ENCODE measurements around the gene ABAT. TPM values are rescaled to one million over a fixed set of nuclear protein-coding genes. Genes with fewer than 3 reads are reported as not detected.
A peak's percentile ranks its signal among the peaks of the same experiment; 100 is the strongest.

The ABAT gene
- total and polyA plus RNA-seq, 4 experiments from 2014 or later = 2.8 to 10.8 (median 6.5) TPM

- Histone ChIP-seq H3K27me3 (ENCODE audit: insufficient read depth, low read length) (no peaks in the 10 kb centered on the region), H3K9me3 (ENCODE audit: control insufficient read depth in 1 of 2, low read length in 2 of 2) (no peaks in the 10 kb centered on the region), H3K36me3 (ENCODE audit: insufficient read depth, low read length) (no peaks in the 10 kb centered on the region), H3K27ac (ENCODE audit: low read depth, low read length) (no peak overlapping the region), H3K4me1 (ENCODE audit: insufficient read depth, low read length) (peaks cover 8% of the 10 kb centered on the region), H3K4me3 (ENCODE audit: low read length in 2 of 2) (no peak overlapping the region)
- peaks cover 2 to 10% of the 10 kb centered on the region in 2 donors for H3K36me3 Mint-ChIP-seq
- peaks cover 0 to 11% (median 3%) of the 10 kb centered on the region in 8 donors for H3K9me3 Mint-ChIP-seq
- intact Hi-C loops (cut with micrococcal nuclease) = no loop called here
- CTCF ChIA-PET (ENCODE audit: partially characterized antibody) = no interaction called here
- no peaks in the 10 kb centered on the region for H3K27me3 Mint-ChIP-seq
- no peak for DNase-seq
- peaks cover 0 to 27% (median 8%) of the 10 kb centered on the region in 4 donors for H3K4me1 Mint-ChIP-seq
- H3K27ac Mint-ChIP-seq = peak overlapping the region in 2 of 7 donors; percentile 6 to 80
- H3K4me3 Mint-ChIP-seq = peak overlapping the region in 2 of 8 donors; percentile 2 to 53
- POLR2A ChIA-PET (ENCODE audit: partially characterized antibody) = no interaction called here
These were observed 56.0 kb downstream of the ABAT start for GRCh38 chr16:8730335-8730915.

- peaks cover 8 to 17% of the 10 kb centered on the region in 2 donors for H3K36me3 Mint-ChIP-seq
- peaks cover 0 to 8% (median 3%) of the 10 kb centered on the region in 8 donors for H3K9me3 Mint-ChIP-seq
- DNase-seq = no peak
- H3K4me3 ChIP-seq (ENCODE audit: low read length in 2 of 2) = no peak overlapping the region
- H3K9me3 ChIP-seq (ENCODE audit: control insufficient read depth in 1 of 2, low read length in 2 of 2) = no peaks in the 10 kb centered on the region
- peaks cover 0 to 14% (median 8%) of the 10 kb centered on the region in 4 donors for H3K4me1 Mint-ChIP-seq
- H3K4me1 ChIP-seq (ENCODE audit: insufficient read depth, low read length) = peaks cover 8% of the 10 kb centered on the region
- no peaks in the 10 kb centered on the region for H3K36me3 ChIP-seq (ENCODE audit: insufficient read depth, low read length)
- no peak overlapping the region for H3K27ac Mint-ChIP-seq
- H3K4me3 Mint-ChIP-seq = no peak overlapping the region
- no peak overlapping the region for H3K27ac ChIP-seq (ENCODE audit: low read depth, low read length)
- intact Hi-C loops (cut with micrococcal nuclease) = no loop called here
- CTCF ChIA-PET (ENCODE audit: partially characterized antibody) = no interaction called here
- H3K27me3 Mint-ChIP-seq = no peaks in the 10 kb centered on the region
- POLR2A ChIA-PET (ENCODE audit: partially characterized antibody) = no interaction called here
- no peaks in the 10 kb centered on the region for H3K27me3 ChIP-seq (ENCODE audit: insufficient read depth, low read length)
These were observed 59.6 kb downstream of the ABAT start for GRCh38 chr16:8733849-8734540.

GRCh38 chr16:8735574-8735973 is 61.2 kb downstream of the ABAT start:
- H3K9me3 Mint-ChIP-seq = peaks cover 0 to 8% (median 3%) of the 10 kb centered on the region in 8 donors
- H3K36me3 Mint-ChIP-seq = peaks cover 8 to 27% of the 10 kb centered on the region in 2 donors
- DNase-seq = no peak
- no peaks in the 10 kb centered on the region for H3K27me3 Mint-ChIP-seq
- H3K4me1 ChIP-seq (ENCODE audit: insufficient read depth, low read length) = no peaks in the 10 kb centered on the region
- H3K27ac ChIP-seq (ENCODE audit: low read depth, low read length) = no peak overlapping the region
- H3K27me3 ChIP-seq (ENCODE audit: insufficient read depth, low read length) = no peaks in the 10 kb centered on the region
- no peaks in the 10 kb centered on the region for H3K36me3 ChIP-seq (ENCODE audit: insufficient read depth, low read length)
- ChIA-PET POLR2A (ENCODE audit: partially characterized antibody) (no interaction called here), CTCF (ENCODE audit: partially characterized antibody) (no interaction called here)
- H3K4me3 Mint-ChIP-seq = no peak overlapping the region
- H3K4me1 Mint-ChIP-seq = peaks cover 0 to under 1% (median under 1%) of the 10 kb centered on the region in 4 donors
- intact Hi-C loops (cut with micrococcal nuclease) = no loop called here
- H3K9me3 ChIP-seq (ENCODE audit: control insufficient read depth in 1 of 2, low read length in 2 of 2) = no peaks in the 10 kb centered on the region
- H3K27ac Mint-ChIP-seq = no peak overlapping the region
- no peak overlapping the region for H3K4me3 ChIP-seq (ENCODE audit: low read length in 2 of 2)

DNA sequence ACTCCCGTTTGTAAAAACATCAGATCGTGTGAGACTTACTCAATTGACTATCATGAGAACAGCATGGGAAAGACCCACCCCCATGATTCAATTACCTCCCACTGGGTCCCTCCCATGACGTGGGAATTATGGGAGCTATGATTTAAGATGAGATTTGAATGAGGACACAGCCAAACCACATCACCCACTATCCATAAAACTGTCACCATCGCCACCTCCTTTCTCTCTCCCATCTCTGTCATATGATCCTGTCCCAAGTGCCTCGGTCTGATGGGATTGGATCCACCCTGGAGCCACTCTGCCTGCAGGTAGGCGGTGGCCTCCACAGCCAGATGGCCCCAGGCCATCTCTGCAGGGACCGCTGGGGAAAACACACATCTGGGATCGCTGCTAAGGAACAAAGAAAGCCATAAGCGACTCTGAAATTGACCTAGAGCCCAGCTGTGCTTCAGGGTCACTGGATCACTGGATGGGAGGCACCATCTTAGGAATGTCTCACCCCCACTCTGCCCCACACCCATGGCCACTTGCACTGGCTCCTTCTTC is 61.8 kb downstream of the ABAT start:
- Mint-ChIP-seq H3K36me3 (peaks cover 8 to 28% of the 10 kb centered on the region in 2 donors), H3K27ac (no peak overlapping the region), H3K27me3 (no peaks in the 10 kb centered on the region), H3K9me3 (peaks cover 0 to 8% (median 3%) of the 10 kb centered on the region in 8 donors), H3K4me1 (no peaks in the 10 kb centered on the region), H3K4me3 (no peak overlapping the region)
- no peak overlapping the region for H3K4me3 ChIP-seq (ENCODE audit: low read length in 2 of 2)
- no peaks in the 10 kb centered on the region for H3K9me3 ChIP-seq (ENCODE audit: control insufficient read depth in 1 of 2, low read length in 2 of 2)
- CTCF ChIA-PET (ENCODE audit: partially characterized antibody) = no interaction called here
- H3K36me3 ChIP-seq (ENCODE audit: insufficient read depth, low read length) = no peaks in the 10 kb centered on the region
- POLR2A ChIA-PET (ENCODE audit: partially characterized antibody) = no interaction called here
- H3K27ac ChIP-seq (ENCODE audit: low read depth, low read length) = no peak overlapping the region
- H3K4me1 ChIP-seq (ENCODE audit: insufficient read depth, low read length) = no peaks in the 10 kb centered on the region
- H3K27me3 ChIP-seq (ENCODE audit: insufficient read depth, low read length) = no peaks in the 10 kb centered on the region
- DNase-seq = no peak
- intact Hi-C loops (cut with micrococcal nuclease) = no loop called here

DNA sequence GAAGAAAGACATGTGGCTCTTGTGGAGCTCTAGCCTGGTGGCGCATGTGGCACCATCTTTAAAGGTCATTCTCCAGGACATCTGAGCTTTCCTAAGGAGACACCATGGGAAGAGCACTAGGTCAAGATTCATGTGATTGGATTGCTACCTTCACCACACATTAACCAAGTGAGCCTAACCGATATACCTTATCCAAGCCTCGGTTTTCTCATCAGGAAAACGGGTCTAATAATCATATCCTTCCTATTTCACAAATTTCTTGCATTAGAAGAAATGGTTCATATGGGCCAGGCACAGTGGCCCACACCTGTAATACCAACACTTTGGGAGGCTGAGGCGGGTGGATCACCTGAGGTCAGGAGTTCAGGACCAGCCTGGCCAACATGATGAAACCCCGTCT is 64.7 kb downstream of the ABAT start:
- ChIA-PET POLR2A (ENCODE audit: partially characterized antibody) (no interaction called here), CTCF (ENCODE audit: partially characterized antibody) (no interaction called here)
- no peaks in the 10 kb centered on the region for H3K27me3 ChIP-seq (ENCODE audit: insufficient read depth, low read length)
- H3K4me1 ChIP-seq (ENCODE audit: insufficient read depth, low read length) = no peaks in the 10 kb centered on the region
- Mint-ChIP-seq H3K27me3 (no peaks in the 10 kb centered on the region), H3K36me3 (peaks cover 8 to 24% of the 10 kb centered on the region in 2 donors), H3K4me3 (no peak overlapping the region), H3K27ac (no peak overlapping the region), H3K9me3 (peaks cover 0 to 1% (median 0%) of the 10 kb centered on the region in 8 donors), H3K4me1 (no peaks in the 10 kb centered on the region)
- H3K4me3 ChIP-seq (ENCODE audit: low read length in 2 of 2) = no peak overlapping the region
- intact Hi-C loops (cut with micrococcal nuclease) = no loop called here
- no peaks in the 10 kb centered on the region for H3K36me3 ChIP-seq (ENCODE audit: insufficient read depth, low read length)
- no peak overlapping the region for H3K27ac ChIP-seq (ENCODE audit: low read depth, low read length)
- no peak for DNase-seq
- H3K9me3 ChIP-seq (ENCODE audit: control insufficient read depth in 1 of 2, low read length in 2 of 2) = no peaks in the 10 kb centered on the region

GRCh38 chr16:8739989-8740704 is 65.7 kb downstream of the ABAT start:
- no peaks in the 10 kb centered on the region for H3K27me3 Mint-ChIP-seq
- CTCF ChIA-PET (ENCODE audit: partially characterized antibody) = no interaction called here
- no peak overlapping the region for H3K27ac Mint-ChIP-seq
- Histone ChIP-seq H3K36me3 (ENCODE audit: insufficient read depth, low read length) (no peaks in the 10 kb centered on the region), H3K27me3 (ENCODE audit: insufficient read depth, low read length) (no peaks in the 10 kb centered on the region), H3K27ac (ENCODE audit: low read depth, low read length) (no peak overlapping the region), H3K4me1 (ENCODE audit: insufficient read depth, low read length) (no peaks in the 10 kb centered on the region), H3K4me3 (ENCODE audit: low read length in 2 of 2) (no peak overlapping the region), H3K9me3 (ENCODE audit: control insufficient read depth in 1 of 2, low read length in 2 of 2) (no peaks in the 10 kb centered on the region)
- H3K36me3 Mint-ChIP-seq = peaks cover 6 to 23% of the 10 kb centered on the region in 2 donors
- no peak overlapping the region for H3K4me3 Mint-ChIP-seq
- H3K9me3 Mint-ChIP-seq = no peaks in the 10 kb centered on the region
- DNase-seq = no peak
- intact Hi-C loops (cut with micrococcal nuclease) = no loop called here
- no peaks in the 10 kb centered on the region for H3K4me1 Mint-ChIP-seq
- POLR2A ChIA-PET (ENCODE audit: partially characterized antibody) = no interaction called here

GRCh38 chr16:8740775-8741355 is 66.4 kb downstream of the ABAT start:
- no peak for DNase-seq
- Histone ChIP-seq H3K9me3 (ENCODE audit: control insufficient read depth in 1 of 2, low read length in 2 of 2) (no peaks in the 10 kb centered on the region), H3K27ac (ENCODE audit: low read depth, low read length) (no peak overlapping the region), H3K4me1 (ENCODE audit: insufficient read depth, low read length) (no peaks in the 10 kb centered on the region), H3K36me3 (ENCODE audit: insufficient read depth, low read length) (no peaks in the 10 kb centered on the region), H3K4me3 (ENCODE audit: low read length in 2 of 2) (no peak overlapping the region), H3K27me3 (ENCODE audit: insufficient read depth, low read length) (no peaks in the 10 kb centered on the region)
- ChIA-PET CTCF (ENCODE audit: partially characterized antibody) (no interaction called here), POLR2A (ENCODE audit: partially characterized antibody) (no interaction called here)
- Mint-ChIP-seq H3K27ac (no peak overlapping the region), H3K4me3 (no peak overlapping the region), H3K4me1 (no peaks in the 10 kb centered on the region), H3K9me3 (no peaks in the 10 kb centered on the region), H3K36me3 (peaks cover 5 to 19% of the 10 kb centered on the region in 2 donors), H3K27me3 (no peaks in the 10 kb centered on the region)
- intact Hi-C loops (cut with micrococcal nuclease) = no loop called here
